Measurements from ENCODE around the gene PATL2.

GRCh38 chr15:44620081-44620480 is 91.0 kb downstream of the PATL2 start:
- TF ChIP-seq CTCF (IDR thresholded peaks at IDR 0.05) (no peak), EZH2 (IDR thresholded peaks at IDR 0.05) (no peak), EZH2phosphoT487 (IDR thresholded peaks at IDR 0.05) (no peak)
